Smooth muscle cell (in vitro differentiated cells): ENCODE measurements around the gene IFNGR2. TPM values are rescaled to one million over a fixed set of nuclear protein-coding genes. Genes with fewer than 3 reads are reported as not detected.
"Not testable (repeated sequence)": the region's sequence is repeated elsewhere in the genome, so short reads cannot be mapped to it uniquely, and the experiment has no call there.

Experiments used
- DNase-seq: peaks from one replicate; lab custom pipeline; 2025; ENCODE audit not compliant: unreplicated experiment; lab: John Stamatoyannopoulos, UW
- H2AFZ ChIP-seq: fragments of 200-600 bp; sonication (generic); 2 replicates; pipeline ENCODE4 v1.6.0; 2016; ENCODE audit warnings: antibody characterized with exemption, low read depth, mild to moderate bottlenecking
- H3F3A ChIP-seq: fragments of 200-600 bp; sonication (generic); 2 replicates; pipeline ENCODE4 v1.6.0; 2017; ENCODE audit warnings: antibody characterized with exemption, low read depth
- H3K27ac ChIP-seq: fragments of 200-600 bp; sonication (generic); 2 replicates; pipeline ENCODE4 v1.5.1; 2016; ENCODE audit warnings: low read depth, mild to moderate bottlenecking
- H3K27me3 ChIP-seq: fragments of 200-600 bp; sonication (generic); 2 replicates; pipeline ENCODE4 v1.6.1; 2016; ENCODE audit warnings: low read depth, mild to moderate bottlenecking
- H3K36me3 ChIP-seq: fragments of 200-600 bp; sonication (generic); 2 replicates; pipeline ENCODE4 v1.5.1; 2016; ENCODE audit warnings: low read depth
- H3K4me1 ChIP-seq: fragments of 200-600 bp; sonication (generic); 2 replicates; pipeline ENCODE4 v1.5.1; 2016; ENCODE audit warnings: low read depth
- H3K4me2 ChIP-seq: fragments of 200-600 bp; sonication (generic); 2 replicates; pipeline ENCODE4 v1.6.0; 2016; ENCODE audit warnings: mild to moderate bottlenecking
- H3K4me3 ChIP-seq: fragments of 200-600 bp; sonication (generic); 2 replicates; pipeline ENCODE4 v1.5.1; 2016; ENCODE audit warnings: mild to moderate bottlenecking
- H3K79me2 ChIP-seq: fragments of 200-600 bp; sonication (generic); 2 replicates; pipeline ENCODE4 v1.6.0; 2016; ENCODE audit warnings: low read depth, mild to moderate bottlenecking
- H3K9ac ChIP-seq: fragments of 200-600 bp; sonication (generic); 2 replicates; pipeline ENCODE4 v1.6.0; 2016; ENCODE audit warnings: low read depth
- H3K9me3 ChIP-seq: fragments of 200-600 bp; sonication (generic); replicated peaks from 2 replicates; pipeline ENCODE4 v1.5.1; 2016; ENCODE audit warnings: low read depth
- H4K20me1 ChIP-seq: fragments of 200-600 bp; sonication (generic); 2 replicates; pipeline ENCODE4 v1.6.0; 2016; ENCODE audit warnings: low read depth
- CTCF ChIP-seq: fragments of 200-600 bp; sonication (generic); IDR thresholded peaks from 2 replicates; pipeline ENCODE4 v1.5.1; 2017; ENCODE audit warnings: borderline replicate concordance, mild to moderate bottlenecking, antibody characterized with exemption; ENCODE audit not compliant: insufficient read depth, poor library complexity, severe bottlenecking
- WGBS: methylation state at CpG from one replicate; pipeline ENCODE4 v1.1.7; 2016; ENCODE audit warnings: low lambda C conversion rate; 5-methylcytosine and 5-hydroxymethylcytosine counted together
- polyA plus RNA-seq: library from polyadenylated mRNA; unstranded; fragments of >200 nt; fragmentation: Nextera tagmentation; extraction: Ambion mirVana; gene quantifications from 2 replicates; pipeline ENCODE4 v1.2.1, GENCODE V29; 2016
- total RNA-seq: library from RNA; depleted of rRNA; stranded (reverse); fragments of >200 nt; gene quantifications from 2 replicates; pipeline ENCODE4 v1.2.3, GENCODE V29; 2014

The IFNGR2 gene
- total and polyA plus RNA-seq, 2 experiments from 2014 or later: 117 to 127 TPM

DNA sequence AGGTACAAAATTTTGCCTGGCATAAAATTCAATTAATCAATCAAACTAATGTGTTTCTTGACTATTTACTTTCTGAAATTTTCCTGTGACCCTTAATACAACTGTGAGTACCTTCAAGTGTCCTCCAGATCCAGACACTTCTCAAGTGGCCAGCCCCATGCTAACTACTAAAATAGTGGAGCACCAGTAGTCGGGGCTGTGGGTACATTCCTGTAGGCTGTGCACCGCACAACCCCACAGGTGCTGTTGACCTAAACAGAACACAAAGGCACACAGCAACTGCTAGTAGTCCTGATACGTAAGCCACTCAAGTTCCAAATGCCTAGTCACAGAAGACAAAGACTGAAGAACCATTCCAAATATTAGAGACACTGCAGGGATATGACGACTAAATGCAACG is 40.0 kb downstream of the IFNGR2 start:
- H3K4me2 ChIP-seq: no peak overlapping the region
- H2AFZ ChIP-seq: no peak overlapping the region
- WGBS: 90% methylated on average over 5 of the region's 5 CpGs
- no peak overlapping the region for H3K9ac ChIP-seq
- no peaks in the 10 kb centered on the region for H3K9me3 ChIP-seq
- no peaks in the 10 kb centered on the region for H4K20me1 ChIP-seq
- H3F3A ChIP-seq: no peaks in the 10 kb centered on the region
- no peaks in the 10 kb centered on the region for H3K27me3 ChIP-seq
- H3K27ac ChIP-seq: no peak overlapping the region
- H3K79me2 ChIP-seq: no peaks in the 10 kb centered on the region
- no peak for DNase-seq
- no peaks in the 10 kb centered on the region for H3K4me1 ChIP-seq
- no peak for TF ChIP-seq CTCF
- H3K4me3 ChIP-seq: no peak overlapping the region
- H3K36me3 ChIP-seq: no peaks in the 10 kb centered on the region

DNA sequence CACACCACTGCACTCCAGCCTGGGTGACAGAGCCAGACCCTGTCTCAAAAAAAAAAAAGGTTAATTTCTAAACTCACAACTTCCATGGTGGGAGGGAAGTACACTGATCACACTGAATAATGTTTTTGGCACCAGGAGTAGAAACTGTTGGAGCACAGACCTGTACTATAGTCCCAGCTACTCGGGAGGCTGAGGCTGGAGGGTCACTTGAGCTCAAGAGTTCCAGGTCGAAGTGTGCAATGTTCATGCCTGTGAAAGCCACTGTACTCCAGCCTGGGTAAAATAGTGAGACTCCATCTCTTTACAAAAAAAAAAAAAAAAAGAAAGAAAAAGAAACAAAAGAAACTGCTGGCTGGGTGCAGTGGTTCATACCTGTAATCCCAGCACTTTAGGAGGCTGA is 41.3 kb downstream of the IFNGR2 start:
- Histone ChIP-seq H3K9me3 (no peaks in the 10 kb centered on the region), H3K27me3 (no peaks in the 10 kb centered on the region), H3K79me2 (no peaks in the 10 kb centered on the region), H3K36me3 (no peaks in the 10 kb centered on the region), H3K9ac (no peak overlapping the region), H3K4me2 (no peak overlapping the region), H2AFZ (no peak overlapping the region), H4K20me1 (no peaks in the 10 kb centered on the region), H3K4me1 (no peaks in the 10 kb centered on the region), H3K4me3 (no peak overlapping the region), H3K27ac (no peak overlapping the region), H3F3A (no peaks in the 10 kb centered on the region)
- no peak for TF ChIP-seq CTCF
- 50% methylated on average over 2 of the region's 2 CpGs for WGBS
- no peak for DNase-seq

GRCh38 chr21:33446620-33447019 is 43.4 kb downstream of the IFNGR2 start:
- not testable (repeated sequence) for H3K4me3 ChIP-seq, H3K9ac ChIP-seq, H3K9me3 ChIP-seq, H3K4me1 ChIP-seq, DNase-seq, H4K20me1 ChIP-seq, H3K79me2 ChIP-seq, H2AFZ ChIP-seq, H3K27ac ChIP-seq, H3F3A ChIP-seq, H3K4me2 ChIP-seq, H3K36me3 ChIP-seq, H3K27me3 ChIP-seq
- 98% methylated on average over 6 of the region's 6 CpGs for WGBS

DNA sequence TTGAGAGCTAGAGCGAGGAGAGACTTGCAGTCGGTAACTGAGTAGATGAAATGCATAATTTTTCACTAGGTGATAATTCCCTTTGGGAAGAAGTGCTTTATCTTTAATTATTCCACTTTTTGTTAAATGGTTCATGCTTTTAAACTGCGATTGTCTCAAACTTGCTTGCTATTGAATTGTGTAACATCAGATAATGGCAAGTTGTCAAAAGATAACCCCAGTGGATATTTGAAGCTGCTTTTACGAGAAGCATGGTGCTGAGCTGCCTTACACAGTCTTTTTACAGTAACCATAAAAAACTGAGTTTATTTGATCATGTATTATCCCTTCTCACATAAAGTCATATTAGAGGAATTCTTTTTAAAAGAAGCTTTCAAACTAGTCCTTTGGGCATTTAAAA is 46.4 kb downstream of the IFNGR2 start:
- no peaks in the 10 kb centered on the region for H3K9me3 ChIP-seq
- no peaks in the 10 kb centered on the region for H3F3A ChIP-seq
- H2AFZ ChIP-seq: no peak overlapping the region
- no peaks in the 10 kb centered on the region for H4K20me1 ChIP-seq
- H3K27me3 ChIP-seq: no peaks in the 10 kb centered on the region
- no peak for DNase-seq
- no peaks in the 10 kb centered on the region for H3K36me3 ChIP-seq
- H3K4me3 ChIP-seq: no peak overlapping the region
- WGBS: 63% methylated on average over 4 of the region's 4 CpGs
- no peaks in the 10 kb centered on the region for H3K79me2 ChIP-seq
- no peak overlapping the region for H3K4me2 ChIP-seq
- no peak overlapping the region for H3K9ac ChIP-seq
- no peak for TF ChIP-seq CTCF
- H3K27ac ChIP-seq: no peak overlapping the region
- no peaks in the 10 kb centered on the region for H3K4me1 ChIP-seq
